Tibial artery (tissue), 4 donors: Measurements from ENCODE around the gene TMEM59.
"Not testable (repeated sequence)": the region's sequence is repeated elsewhere in the genome, so short reads cannot be mapped to it uniquely, and the experiment has no call there.

Experiments
- DNase-seq, 2 donors: peaks; one replicate each; pipeline ENCODE4 v3.0.0-alpha.2; 2019
- H3K27ac ChIP-seq, 2 donors: fragments of 200-600 bp; sonication (generic) in 1 of 2; 1 replicate in 1 of 2; 2 replicates in 1 of 2; pipeline ENCODE4 v1.5.1; 2018 to 2019; ENCODE audit warnings: mild to moderate bottlenecking in 1 of 2
- H3K27me3 ChIP-seq, 2 donors: fragments of 200-600 bp; sonication (generic) in 1 of 2; one replicate each; pipeline versions ENCODE4 v1.5.1 to v1.6.0; 2016 to 2019
- H3K36me3 ChIP-seq, 3 donors: fragments of 200-600 bp; sonication (generic) in 2 of 3; one replicate each; pipeline ENCODE4 v1.5.1; 2016 to 2019; ENCODE audit warnings: mild to moderate bottlenecking in 2 of 3
- H3K4me1 ChIP-seq, 4 donors: fragments of 200-600 bp; sonication (generic) in 2 of 4; 1 replicate in 3 of 4; 2 replicates in 1 of 4; pipeline ENCODE4 v1.5.1; 2016 to 2019
- H3K4me3 ChIP-seq, 2 donors: fragments of 200-600 bp; sonication (generic) in 1 of 2; 1 replicate in 1 of 2; 2 replicates in 1 of 2; pipeline ENCODE4 v1.5.1; 2018 to 2019; ENCODE audit warnings: mild to moderate bottlenecking in 2 of 2
- H3K9me3 ChIP-seq, 3 donors: fragments of 200-600 bp; sonication (generic) in 1 of 3; one replicate each; pipeline ENCODE4 v1.5.1; 2016 to 2019
- CTCF ChIP-seq, 2 experiments: fragments of 200-600 bp in 1 of 2; fragments of 450-650 bp in 1 of 2; IDR thresholded peaks; one replicate each; pipeline ENCODE4 v1.5.1; 2017 to 2019; ENCODE audit warnings: antibody characterized with exemption in 2 of 2, mild to moderate bottlenecking in 1 of 2, moderate library complexity in 1 of 2
- intact Hi-C: fragments of 100-400 bp; cut with DNase I; formaldehyde crosslinking; loops from one replicate; pipeline ENCODE4 v1.15.0; 2023; ENCODE audit warnings: low total_unique reads

The TMEM59 gene

GRCh38 chr1:54096227-54096876 lies 43.3 kb upstream of the TMEM59 start:
- intact Hi-C loops, result loop anchor here (10.0 kb wide), 1 partner anchor 708 kb away; the partner anchor contains the start of gene TTC22
- TF ChIP-seq CTCF (IDR thresholded peaks at IDR 0.05), result no peak
- DNase-seq, result no peak
- no peak overlapping the region for H3K4me3 ChIP-seq
- no peaks in the 10 kb centered on the region for H3K27me3 ChIP-seq
- no peaks in the 10 kb centered on the region for H3K4me1 ChIP-seq
- no peaks in the 10 kb centered on the region for H3K9me3 ChIP-seq
- H3K36me3 ChIP-seq, result peaks cover 3 to 22% (median 8%) of the 10 kb centered on the region in 3 donors
- H3K27ac ChIP-seq, result no peak overlapping the region

DNA sequence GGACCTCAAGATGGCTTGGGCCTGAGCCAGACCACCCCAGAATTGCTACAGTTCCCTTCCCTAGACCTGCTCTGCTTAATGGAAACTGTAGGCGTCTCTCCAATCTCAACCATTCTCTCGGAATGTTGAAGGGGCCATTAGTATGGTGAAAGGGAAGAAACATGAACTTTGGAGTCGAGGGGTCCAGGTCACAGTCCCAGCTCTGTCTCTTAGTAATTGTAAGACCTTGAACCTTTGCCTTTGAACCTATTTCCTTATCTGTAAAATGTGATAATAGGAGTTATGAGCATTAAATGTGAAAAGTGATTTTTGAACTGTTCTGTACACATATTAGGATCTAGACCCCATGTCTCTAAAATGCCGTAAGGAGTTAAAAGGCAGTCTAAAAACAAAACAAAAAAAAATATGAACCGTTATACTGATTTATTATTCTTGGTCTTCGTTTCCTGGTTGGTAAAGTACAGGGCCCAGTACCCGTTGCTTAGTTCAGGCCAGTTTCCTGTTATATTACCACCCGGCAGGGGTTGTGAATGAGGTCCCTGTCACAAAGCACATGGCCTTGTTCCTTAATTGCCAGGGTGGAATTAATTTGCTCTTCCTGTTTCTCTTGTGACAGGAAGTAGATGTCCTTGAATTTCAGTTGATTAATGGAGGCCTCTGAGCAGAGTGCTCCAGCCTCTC lies 42.7 kb upstream of the TMEM59 start:
- Histone ChIP-seq H3K36me3 (peaks cover 3 to 22% (median 8%) of the 10 kb centered on the region in 3 donors), H3K27me3 (no peaks in the 10 kb centered on the region), H3K27ac (no peak overlapping the region), H3K4me1 (no peaks in the 10 kb centered on the region), H3K4me3 (no peak overlapping the region), H3K9me3 (no peaks in the 10 kb centered on the region)
- TF ChIP-seq CTCF (IDR thresholded peaks at IDR 0.05), result no peak
- intact Hi-C loops, result loop anchor here (10.0 kb wide), 1 partner anchor 709 kb away; the partner anchor contains the start of gene TTC22
- DNase-seq, result no peak

DNA sequence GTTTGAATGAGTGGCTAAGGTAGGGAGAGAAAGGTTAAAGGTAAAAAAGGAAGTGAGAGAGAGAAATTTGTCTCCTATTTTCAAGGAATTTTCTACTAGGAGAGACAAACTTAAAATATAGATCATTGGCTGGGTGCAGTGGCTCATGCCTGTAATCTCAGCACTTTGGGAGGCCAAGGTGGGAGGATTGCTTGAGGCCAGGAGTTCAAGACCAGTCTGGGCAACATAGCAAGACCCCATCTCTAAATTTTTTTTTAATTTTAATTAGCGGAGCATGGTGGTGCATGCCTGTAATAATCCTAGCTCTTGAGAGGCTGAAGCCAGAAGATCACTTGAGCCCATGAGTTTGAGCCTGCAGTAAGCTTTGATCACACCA lies 41.7 kb upstream of the TMEM59 start:
- not testable (repeated sequence) for H3K4me3 ChIP-seq, H3K27ac ChIP-seq, H3K4me1 ChIP-seq, H3K9me3 ChIP-seq, H3K27me3 ChIP-seq, DNase-seq
- peaks cover 6 to 22% (median 8%) of the 10 kb centered on the region in 3 donors for H3K36me3 ChIP-seq
- intact Hi-C loops, result loop anchor here (10.0 kb wide), 1 partner anchor 710 kb away; the partner anchor contains the start of gene TTC22

- no peak for TF ChIP-seq CTCF (IDR thresholded peaks at IDR 0.05)
- H3K9me3 ChIP-seq, result no peaks in the 10 kb centered on the region
- no peak overlapping the region for H3K4me3 ChIP-seq
- no peak overlapping the region for H3K27ac ChIP-seq
- intact Hi-C loops, result loop anchor here (10.0 kb wide), 1 partner anchor 711 kb away; the partner anchor contains the start of gene TTC22
- no peak for DNase-seq
- H3K4me1 ChIP-seq, result no peaks in the 10 kb centered on the region
- no peaks in the 10 kb centered on the region for H3K27me3 ChIP-seq
- H3K36me3 ChIP-seq, result peaks cover 8 to 22% (median 9%) of the 10 kb centered on the region in 3 donors
These were observed 41.2 kb upstream of the TMEM59 start for GRCh38 chr1:54094001-54094729.

DNA sequence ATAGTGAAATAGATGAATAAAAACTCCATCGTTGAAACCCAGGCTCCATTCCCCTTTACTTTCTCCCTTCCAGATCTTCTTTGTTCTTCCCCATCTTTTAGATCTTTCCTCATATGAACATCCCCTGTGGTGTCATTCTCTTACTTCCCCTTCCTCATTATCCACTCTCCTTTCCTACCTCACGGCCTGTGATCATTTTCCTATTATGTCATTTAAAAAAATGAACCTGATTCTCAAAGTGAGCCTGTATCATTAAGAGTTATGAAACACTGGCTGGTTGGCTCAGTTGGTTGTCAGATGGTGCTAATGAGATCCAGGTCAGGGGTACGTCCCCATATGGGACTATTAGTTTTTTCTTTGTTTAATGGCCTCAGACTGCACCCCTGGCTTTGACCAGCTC lies 38.7 kb upstream of the TMEM59 start:
- no peaks in the 10 kb centered on the region for H3K9me3 ChIP-seq
- intact Hi-C loops, result loop anchor here (10.0 kb wide), 1 partner anchor 713 kb away; the partner anchor contains the start of gene TTC22
- H3K27ac ChIP-seq, result no peak overlapping the region
- no peak for DNase-seq
- no peaks in the 10 kb centered on the region for H3K27me3 ChIP-seq
- TF ChIP-seq CTCF (IDR thresholded peaks at IDR 0.05), result no peak
- peaks cover 6 to 12% (median 9%) of the 10 kb centered on the region in 3 donors for H3K36me3 ChIP-seq
- H3K4me1 ChIP-seq, result no peaks in the 10 kb centered on the region
- no peak overlapping the region for H3K4me3 ChIP-seq
